ENCODE data around the gene ZNF445.

Gene ZNF445

GRCh38 chr3:44499149-44499898, 21.9 kb upstream of the ZNF445 start:
- H3K36me3 ChIP-seq (ENCODE audit: control insufficient read depth, low read length): peaks cover 51% of the 10 kb centered on the region
- no peak overlapping the region for H3K4me3 ChIP-seq (ENCODE audit: low read length)
- no peak overlapping the region for H3K27ac ChIP-seq (ENCODE audit: low read depth, low read length)
- H3K4me1 ChIP-seq (ENCODE audit: control insufficient read depth, low read length): no peaks in the 10 kb centered on the region
- peaks cover 34% of the 10 kb centered on the region for H3K9me3 ChIP-seq (ENCODE audit: control insufficient read depth, insufficient read depth, low read length)
- H3K27me3 ChIP-seq (ENCODE audit: control insufficient read depth, low read length): no peaks in the 10 kb centered on the region
- H3F3A ChIP-seq (ENCODE audit: control insufficient read depth, insufficient read depth): no peaks in the 10 kb centered on the region
- TF ChIP-seq EZH2phosphoT487 (IDR thresholded peaks at IDR 0.05; ENCODE audit: borderline replicate concordance, low read length) (no peak), CTCF (IDR thresholded peaks at IDR 0.05; ENCODE audit: low read depth, low read length, poor library complexity, severe bottlenecking) (no peak)
- H3K79me2 ChIP-seq (ENCODE audit: control insufficient read depth, low read length): peaks cover 18% of the 10 kb centered on the region
- no peaks in the 10 kb centered on the region for H3K9me2 ChIP-seq (replicated peaks; ENCODE audit: control insufficient read depth, low read length)
- H3K4me2 ChIP-seq (ENCODE audit: low read length): no peak overlapping the region
- no peaks in the 10 kb centered on the region for H4K20me1 ChIP-seq (ENCODE audit: control insufficient read depth, insufficient read depth, low read depth, low read length)

GRCh38 chr3:44495636-44496415, 18.4 kb upstream of the ZNF445 start:
- H3K27ac ChIP-seq (ENCODE audit: low read depth, low read length): no peak overlapping the region
- H3K79me2 ChIP-seq (ENCODE audit: control insufficient read depth, low read length): no peaks in the 10 kb centered on the region
- H3K27me3 ChIP-seq (ENCODE audit: control insufficient read depth, low read length): no peaks in the 10 kb centered on the region
- TF ChIP-seq EZH2phosphoT487 (IDR thresholded peaks at IDR 0.05; ENCODE audit: borderline replicate concordance, low read length) (no peak), CTCF (IDR thresholded peaks at IDR 0.05; ENCODE audit: low read depth, low read length, poor library complexity, severe bottlenecking) (no peak)
- H3K4me2 ChIP-seq (ENCODE audit: low read length): no peak overlapping the region
- no peaks in the 10 kb centered on the region for H3F3A ChIP-seq (ENCODE audit: control insufficient read depth, insufficient read depth)
- no peaks in the 10 kb centered on the region for H4K20me1 ChIP-seq (ENCODE audit: control insufficient read depth, insufficient read depth, low read depth, low read length)
- peaks cover 31% of the 10 kb centered on the region for H3K36me3 ChIP-seq (ENCODE audit: control insufficient read depth, low read length)
- no peaks in the 10 kb centered on the region for H3K4me1 ChIP-seq (ENCODE audit: control insufficient read depth, low read length)
- H3K9me2 ChIP-seq (replicated peaks; ENCODE audit: control insufficient read depth, low read length): no peaks in the 10 kb centered on the region
- H3K9me3 ChIP-seq (ENCODE audit: control insufficient read depth, insufficient read depth, low read length): peaks cover 24% of the 10 kb centered on the region
- no peak overlapping the region for H3K4me3 ChIP-seq (ENCODE audit: low read length)

DNA sequence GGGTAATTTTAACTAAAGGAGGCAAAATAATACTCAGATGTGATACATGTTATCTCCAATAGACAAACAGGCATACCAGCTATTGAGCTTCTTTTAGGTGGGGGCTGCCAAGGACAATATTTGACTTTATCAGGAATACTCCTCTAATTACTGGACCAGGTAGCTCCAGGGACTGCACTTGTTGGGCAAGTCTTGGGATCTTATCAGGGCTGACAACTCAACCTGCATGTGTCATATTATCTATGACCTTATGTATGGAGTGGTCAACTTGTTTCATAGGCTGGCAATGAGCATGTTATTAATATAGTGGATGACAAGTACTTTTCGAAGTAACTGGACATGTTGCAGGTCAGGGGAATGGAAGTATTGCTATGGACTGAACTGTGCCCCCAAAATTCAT, 15.0 kb upstream of the ZNF445 start:
- H3K36me3 ChIP-seq (ENCODE audit: control insufficient read depth, low read length): peaks cover under 1% of the 10 kb centered on the region; the same call in 1 of the 2 replicates
- H3K27ac ChIP-seq (ENCODE audit: low read depth, low read length): no peak overlapping the region
- no peak overlapping the region for H3K4me3 ChIP-seq (ENCODE audit: low read length)
- no peaks in the 10 kb centered on the region for H3K9me2 ChIP-seq (replicated peaks; ENCODE audit: control insufficient read depth, low read length)
- TF ChIP-seq EZH2phosphoT487 (IDR thresholded peaks at IDR 0.05; ENCODE audit: borderline replicate concordance, low read length) (no peak), CTCF (IDR thresholded peaks at IDR 0.05; ENCODE audit: low read depth, low read length, poor library complexity, severe bottlenecking) (no peak)
- H3K4me2 ChIP-seq (ENCODE audit: low read length): no peak overlapping the region
- no peaks in the 10 kb centered on the region; the same call in 1 of the 2 replicates for H3K9me3 ChIP-seq (ENCODE audit: control insufficient read depth, insufficient read depth, low read length)
- no peaks in the 10 kb centered on the region for H3F3A ChIP-seq (ENCODE audit: control insufficient read depth, insufficient read depth)
- H4K20me1 ChIP-seq (ENCODE audit: control insufficient read depth, insufficient read depth, low read depth, low read length): no peaks in the 10 kb centered on the region
- H3K79me2 ChIP-seq (ENCODE audit: control insufficient read depth, low read length): no peaks in the 10 kb centered on the region
- no peaks in the 10 kb centered on the region for H3K4me1 ChIP-seq (ENCODE audit: control insufficient read depth, low read length)
- no peaks in the 10 kb centered on the region for H3K27me3 ChIP-seq (ENCODE audit: control insufficient read depth, low read length)

Data from DOHH2 (cell line).